ENCODE data around the gene RXRA.

The RXRA gene

DNA sequence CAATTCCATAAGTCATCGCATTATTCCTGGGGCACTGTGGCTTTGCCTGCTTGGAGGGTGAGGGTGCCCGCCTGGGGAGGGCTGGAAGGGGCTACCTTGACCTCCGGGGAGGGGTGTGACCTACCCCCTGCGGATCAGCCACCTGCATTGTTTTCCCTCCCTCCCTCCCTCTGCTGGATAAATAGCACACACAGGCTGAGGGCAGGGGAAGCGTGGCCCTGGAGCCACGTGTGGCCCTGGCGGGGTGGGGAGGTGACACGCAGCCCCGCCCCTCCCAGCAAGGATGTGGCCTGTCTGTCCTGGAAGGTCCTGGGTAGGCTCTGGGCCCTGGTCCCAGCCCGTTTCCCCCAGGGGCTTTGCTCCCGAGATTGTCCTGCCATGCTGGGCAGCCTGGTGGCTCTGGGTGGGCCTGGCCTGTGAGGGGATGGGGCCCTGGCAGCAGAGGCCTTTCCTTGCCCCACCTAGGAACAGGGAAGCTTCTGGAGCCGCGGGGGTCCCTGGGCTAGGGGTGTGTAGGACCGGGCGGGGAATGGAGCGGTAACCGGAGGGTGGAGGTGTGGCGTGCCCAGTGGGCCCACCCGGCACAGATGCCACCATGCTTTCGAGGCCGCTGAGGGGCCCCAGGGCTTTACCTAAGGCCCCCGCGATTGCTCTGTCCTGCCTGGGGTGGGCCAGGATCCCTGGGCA lies 33.4 kb downstream of the RXRA start:
- ChIA-PET POLR2A (no interaction called here), CTCF (interaction anchor here (1.7 kb wide), 1 partner anchor 189 kb away, joined by 4 read pairs; no protein-coding TSS in a partner anchor)
- TF ChIP-seq, protein P1, sequence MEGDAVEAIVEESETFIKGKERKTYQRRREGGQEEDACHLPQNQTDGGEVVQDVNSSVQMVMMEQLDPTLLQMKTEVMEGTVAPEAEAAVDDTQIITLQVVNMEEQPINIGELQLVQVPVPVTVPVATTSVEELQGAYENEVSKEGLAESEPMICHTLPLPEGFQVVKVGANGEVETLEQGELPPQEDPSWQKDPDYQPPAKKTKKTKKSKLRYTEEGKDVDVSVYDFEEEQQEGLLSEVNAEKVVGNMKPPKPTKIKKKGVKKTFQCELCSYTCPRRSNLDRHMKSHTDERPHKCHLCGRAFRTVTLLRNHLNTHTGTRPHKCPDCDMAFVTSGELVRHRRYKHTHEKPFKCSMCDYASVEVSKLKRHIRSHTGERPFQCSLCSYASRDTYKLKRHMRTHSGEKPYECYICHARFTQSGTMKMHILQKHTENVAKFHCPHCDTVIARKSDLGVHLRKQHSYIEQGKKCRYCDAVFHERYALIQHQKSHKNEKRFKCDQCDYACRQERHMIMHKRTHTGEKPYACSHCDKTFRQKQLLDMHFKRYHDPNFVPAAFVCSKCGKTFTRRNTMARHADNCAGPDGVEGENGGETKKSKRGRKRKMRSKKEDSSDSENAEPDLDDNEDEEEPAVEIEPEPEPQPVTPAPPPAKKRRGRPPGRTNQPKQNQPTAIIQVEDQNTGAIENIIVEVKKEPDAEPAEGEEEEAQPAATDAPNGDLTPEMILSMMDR (IDR thresholded peaks at IDR 0.05; ENCODE audit: insufficient read depth, low read length, missing control alignments), result no peak
- no peak for DNase-seq (ENCODE audit: low read depth, low spot score)
- H3K4me3 ChIP-seq (ENCODE audit: low read depth, low read length), result no peak overlapping the region

DNA sequence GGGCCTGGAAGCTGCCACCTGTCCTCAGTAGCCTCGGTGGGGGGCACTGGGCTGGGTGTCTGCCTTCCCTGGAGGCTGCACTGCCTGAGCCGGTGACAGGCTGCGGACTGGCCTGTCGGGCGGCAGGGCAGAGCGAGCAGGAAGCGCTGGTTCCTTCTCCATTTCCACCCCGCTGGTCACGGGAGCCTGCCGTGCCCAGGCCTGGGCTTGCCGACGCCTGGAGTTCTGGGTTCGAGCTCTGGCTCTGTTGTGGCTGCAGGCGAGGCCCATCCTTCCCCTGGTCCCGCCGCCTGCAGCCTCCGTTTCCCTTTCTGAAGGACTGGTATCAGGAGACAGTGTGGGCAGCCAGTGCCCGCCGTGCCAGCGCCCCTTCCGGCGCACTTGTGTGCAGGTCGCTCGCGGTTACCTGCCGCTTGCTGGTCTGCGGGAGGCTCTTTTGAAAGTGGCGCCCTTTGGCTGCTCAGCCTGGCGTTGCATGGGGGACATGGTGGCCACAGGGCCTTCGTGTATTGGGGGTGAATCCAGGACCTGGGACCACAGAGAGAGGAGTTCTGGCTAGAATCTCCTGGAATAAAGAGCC lies 34.0 kb downstream of the RXRA start:
- CTCF ChIA-PET, result interaction anchor here (1.4 to 3.0 kb wide), 2 partner anchors 31 to 190 kb away, joined by 3 to 10 read pairs; no protein-coding TSS in a partner anchor
- POLR2A ChIA-PET, result no interaction called here
- DNase-seq (ENCODE audit: low read depth, low spot score), result no peak
- TF ChIP-seq, protein P1 (IDR thresholded peaks at IDR 0.05; ENCODE audit: insufficient read depth, low read length, missing control alignments), result no peak
- no peak overlapping the region for H3K4me3 ChIP-seq (ENCODE audit: low read depth, low read length)

DNA sequence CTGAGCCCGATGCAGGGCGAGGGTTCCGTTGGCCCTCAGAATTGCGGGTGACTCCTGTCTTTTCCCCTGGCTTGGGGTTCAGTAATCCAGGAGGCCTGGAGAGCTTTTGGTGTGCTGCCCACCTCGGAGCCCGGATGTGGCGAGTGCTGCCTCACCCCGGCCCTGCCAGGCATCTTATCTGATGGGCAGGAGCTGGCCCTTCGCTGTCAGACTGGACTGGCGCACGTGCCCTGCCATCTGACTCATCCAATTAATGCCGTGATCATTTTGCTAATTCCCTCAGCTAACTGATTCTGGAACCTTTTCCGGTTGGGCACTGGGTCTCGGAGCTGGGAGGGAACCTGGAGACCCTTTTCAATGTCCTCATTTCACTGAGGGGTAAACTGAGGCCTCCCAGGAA lies 34.6 kb downstream of the RXRA start:
- ChIA-PET CTCF (interaction anchor here (1.4 to 3.0 kb wide), 2 partner anchors 31 to 190 kb away, joined by 3 to 10 read pairs; no protein-coding TSS in a partner anchor), POLR2A (no interaction called here)
- H3K4me3 ChIP-seq (ENCODE audit: low read depth, low read length), result no peak overlapping the region
- TF ChIP-seq, protein P1 (IDR thresholded peaks at IDR 0.05; ENCODE audit: insufficient read depth, low read length, missing control alignments), result no peak
- DNase-seq (ENCODE audit: low read depth, low spot score), result no peak

DNA sequence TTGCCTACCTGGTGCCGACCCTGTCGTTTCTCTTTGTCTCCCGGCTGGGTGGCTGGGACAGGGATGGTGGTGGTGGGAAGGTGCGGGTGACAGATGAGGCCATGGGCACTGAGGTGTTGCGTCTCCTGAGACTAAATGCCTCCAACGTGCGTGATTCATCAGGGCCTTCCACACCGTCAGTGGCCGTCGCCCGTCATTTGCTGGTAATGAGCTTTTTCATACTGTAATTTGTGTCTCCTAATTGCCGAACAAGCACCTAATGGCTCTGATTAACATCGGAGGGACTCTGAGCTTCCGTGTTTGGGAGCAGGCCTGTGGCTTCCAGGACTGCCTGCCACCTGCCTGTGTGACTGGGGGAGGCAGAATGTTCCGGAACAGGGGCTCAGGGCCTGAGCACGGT lies 35.2 kb downstream of the RXRA start:
- TF ChIP-seq, protein P1 (IDR thresholded peaks at IDR 0.05; ENCODE audit: insufficient read depth, low read length, missing control alignments), result no peak
- ChIA-PET CTCF (interaction anchor here (1.4 to 3.0 kb wide), 2 partner anchors 32 to 191 kb away, joined by 3 to 10 read pairs; no protein-coding TSS in a partner anchor), POLR2A (no interaction called here)
- no peak for DNase-seq (ENCODE audit: low read depth, low spot score)
- H3K4me3 ChIP-seq (ENCODE audit: low read depth, low read length), result no peak overlapping the region

DNA sequence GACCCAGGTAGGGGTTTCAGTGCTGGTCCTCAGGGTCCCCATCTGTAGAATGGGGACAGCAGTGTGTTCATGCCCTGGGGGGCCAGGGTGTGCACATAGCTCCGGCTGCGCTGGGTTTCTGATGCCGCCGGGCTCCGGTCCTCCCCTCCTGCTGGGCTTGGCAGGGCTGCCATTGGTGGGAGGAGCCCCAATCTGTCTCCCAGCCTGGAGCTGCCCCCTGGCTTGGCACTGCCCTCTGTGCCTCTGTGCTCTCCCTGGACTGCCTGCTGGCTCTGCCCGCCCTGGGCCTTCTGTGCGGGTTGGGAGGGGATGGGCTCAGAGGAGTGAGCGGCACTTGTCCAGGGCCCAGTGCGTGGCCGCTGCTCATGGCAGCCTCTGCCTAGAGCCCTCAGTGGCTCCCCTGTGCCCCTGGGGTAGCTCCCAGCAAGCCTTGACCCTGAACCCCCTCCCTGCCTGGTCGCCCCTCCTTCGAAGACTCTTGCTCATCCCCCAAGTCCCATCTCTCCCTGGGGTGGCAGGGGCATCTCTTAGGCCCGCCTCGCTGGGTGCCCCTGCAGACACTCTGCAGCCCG lies 35.7 kb downstream of the RXRA start:
- no peak for DNase-seq (ENCODE audit: low read depth, low spot score)
- POLR2A ChIA-PET, result no interaction called here
- CTCF ChIA-PET, result interaction anchor here (3.0 kb wide), 1 partner anchor 191 kb away, joined by 10 read pairs; no protein-coding TSS in a partner anchor
- H3K4me3 ChIP-seq (ENCODE audit: low read depth, low read length), result no peak overlapping the region
- TF ChIP-seq, protein P1 (IDR thresholded peaks at IDR 0.05; ENCODE audit: insufficient read depth, low read length, missing control alignments), result no peak

DNA sequence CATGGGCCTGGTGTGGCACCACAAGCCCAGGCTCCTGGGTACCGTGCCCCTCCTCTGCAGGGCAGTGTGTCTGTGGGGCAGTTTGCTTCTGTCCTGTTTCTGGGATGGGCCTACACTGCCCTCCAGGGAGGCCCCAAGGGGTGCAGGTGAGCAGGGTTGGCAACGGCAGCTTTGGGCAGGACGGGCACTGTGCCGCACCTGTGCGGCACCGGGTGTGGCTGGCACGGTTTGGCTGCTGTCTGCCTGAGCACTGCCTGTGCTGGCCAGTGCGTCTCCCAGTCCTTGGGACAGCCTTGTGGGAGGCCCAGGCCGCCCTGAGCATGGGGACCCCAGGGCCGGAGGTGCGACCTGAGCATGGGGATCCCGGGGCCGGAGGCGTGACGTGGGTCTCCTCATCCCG lies 37.2 kb downstream of the RXRA start:
- ChIA-PET CTCF (interaction anchor here (1.3 to 5.2 kb wide), 2 partner anchors 161 to 194 kb away, joined by 3 to 20 read pairs; no protein-coding TSS in a partner anchor), POLR2A (no interaction called here)
- no peak for DNase-seq (ENCODE audit: low read depth, low spot score)
- H3K4me3 ChIP-seq (ENCODE audit: low read depth, low read length), result no peak overlapping the region
- TF ChIP-seq, protein P1 (IDR thresholded peaks at IDR 0.05; ENCODE audit: insufficient read depth, low read length, missing control alignments), result no peak
